Measurements from ENCODE around the gene CRYGB. TPM values are rescaled to one million over a fixed set of nuclear protein-coding genes. Genes with fewer than 3 reads are reported as not detected.

CRYGB gene
- total RNA-seq, 1 donor from 2014 or later, result not detected

- TF ChIP-seq, protein P1, sequence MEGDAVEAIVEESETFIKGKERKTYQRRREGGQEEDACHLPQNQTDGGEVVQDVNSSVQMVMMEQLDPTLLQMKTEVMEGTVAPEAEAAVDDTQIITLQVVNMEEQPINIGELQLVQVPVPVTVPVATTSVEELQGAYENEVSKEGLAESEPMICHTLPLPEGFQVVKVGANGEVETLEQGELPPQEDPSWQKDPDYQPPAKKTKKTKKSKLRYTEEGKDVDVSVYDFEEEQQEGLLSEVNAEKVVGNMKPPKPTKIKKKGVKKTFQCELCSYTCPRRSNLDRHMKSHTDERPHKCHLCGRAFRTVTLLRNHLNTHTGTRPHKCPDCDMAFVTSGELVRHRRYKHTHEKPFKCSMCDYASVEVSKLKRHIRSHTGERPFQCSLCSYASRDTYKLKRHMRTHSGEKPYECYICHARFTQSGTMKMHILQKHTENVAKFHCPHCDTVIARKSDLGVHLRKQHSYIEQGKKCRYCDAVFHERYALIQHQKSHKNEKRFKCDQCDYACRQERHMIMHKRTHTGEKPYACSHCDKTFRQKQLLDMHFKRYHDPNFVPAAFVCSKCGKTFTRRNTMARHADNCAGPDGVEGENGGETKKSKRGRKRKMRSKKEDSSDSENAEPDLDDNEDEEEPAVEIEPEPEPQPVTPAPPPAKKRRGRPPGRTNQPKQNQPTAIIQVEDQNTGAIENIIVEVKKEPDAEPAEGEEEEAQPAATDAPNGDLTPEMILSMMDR (IDR thresholded peaks at IDR 0.05), result no peak
- H3K27me3 Mint-ChIP-seq (ENCODE audit: unreplicated experiment), result peaks cover 10% of the 10 kb centered on the region
- no peak for DNase-seq (ENCODE audit: extremely low spot score, unreplicated experiment)
- no peaks in the 10 kb centered on the region for H3K9me3 Mint-ChIP-seq (ENCODE audit: unreplicated experiment)
- H3K36me3 Mint-ChIP-seq (ENCODE audit: unreplicated experiment), result no peaks in the 10 kb centered on the region
- H3K27ac Mint-ChIP-seq (ENCODE audit: unreplicated experiment), result no peak overlapping the region
- no peaks in the 10 kb centered on the region for H3K4me1 Mint-ChIP-seq (ENCODE audit: unreplicated experiment)
- no peak overlapping the region for H3K4me3 Mint-ChIP-seq (ENCODE audit: unreplicated experiment)
These were observed 4.1 kb upstream of the CRYGB start for GRCh38 chr2:208150094-208150493.

DNA sequence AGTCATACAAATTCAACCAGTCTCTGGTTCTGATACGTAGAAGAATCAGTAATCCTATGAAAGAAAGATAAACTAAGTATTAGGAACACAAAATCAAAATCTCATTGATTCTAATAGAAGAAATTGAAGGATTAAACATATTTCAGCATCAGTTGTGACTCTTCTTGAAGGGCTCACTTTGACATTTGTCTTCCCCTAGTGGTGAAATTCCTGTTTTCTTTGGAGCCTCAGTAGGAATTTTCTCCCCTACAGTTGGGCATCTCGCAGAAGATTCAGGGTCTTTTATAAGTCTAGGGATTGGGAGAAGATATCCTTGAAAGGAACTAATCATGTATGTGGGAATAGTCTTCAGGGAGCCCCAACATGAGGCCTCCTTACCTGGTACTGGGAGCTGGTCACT is 2.8 kb upstream of the CRYGB start:
- Mint-ChIP-seq H3K4me1 (ENCODE audit: unreplicated experiment) (no peaks in the 10 kb centered on the region), H3K36me3 (ENCODE audit: unreplicated experiment) (no peaks in the 10 kb centered on the region), H3K9me3 (ENCODE audit: unreplicated experiment) (no peaks in the 10 kb centered on the region), H3K27me3 (ENCODE audit: unreplicated experiment) (peaks cover 10% of the 10 kb centered on the region), H3K4me3 (ENCODE audit: unreplicated experiment) (no peak overlapping the region), H3K27ac (ENCODE audit: unreplicated experiment) (no peak overlapping the region)
- no peak for DNase-seq (ENCODE audit: extremely low spot score, unreplicated experiment)
- TF ChIP-seq, protein P1 (IDR thresholded peaks at IDR 0.05), result no peak

- no peak overlapping the region for H3K27ac Mint-ChIP-seq (ENCODE audit: unreplicated experiment)
- H3K36me3 Mint-ChIP-seq (ENCODE audit: unreplicated experiment), result no peaks in the 10 kb centered on the region
- no peak overlapping the region for H3K4me3 Mint-ChIP-seq (ENCODE audit: unreplicated experiment)
- TF ChIP-seq, protein P1 (IDR thresholded peaks at IDR 0.05), result no peak
- H3K9me3 Mint-ChIP-seq (ENCODE audit: unreplicated experiment), result no peaks in the 10 kb centered on the region
- no peaks in the 10 kb centered on the region for H3K4me1 Mint-ChIP-seq (ENCODE audit: unreplicated experiment)
- H3K27me3 Mint-ChIP-seq (ENCODE audit: unreplicated experiment), result peaks cover 10% of the 10 kb centered on the region
- no peak for DNase-seq (ENCODE audit: extremely low spot score, unreplicated experiment)
These were observed 1.8 kb upstream of the CRYGB start for GRCh38 chr2:208147759-208148158.

GRCh38 chr2:208147008-208147407 is 1.1 kb upstream of the CRYGB start:
- Mint-ChIP-seq H3K27me3 (ENCODE audit: unreplicated experiment) (peaks cover 10% of the 10 kb centered on the region), H3K9me3 (ENCODE audit: unreplicated experiment) (no peaks in the 10 kb centered on the region), H3K4me3 (ENCODE audit: unreplicated experiment) (no peak overlapping the region), H3K36me3 (ENCODE audit: unreplicated experiment) (no peaks in the 10 kb centered on the region), H3K4me1 (ENCODE audit: unreplicated experiment) (no peaks in the 10 kb centered on the region), H3K27ac (ENCODE audit: unreplicated experiment) (no peak overlapping the region)
- TF ChIP-seq, protein P1 (IDR thresholded peaks at IDR 0.05), result no peak
- no peak for DNase-seq (ENCODE audit: extremely low spot score, unreplicated experiment)

GRCh38 chr2:208142925-208143799 is 2.8 kb downstream of the CRYGB start:
- Mint-ChIP-seq H3K4me3 (ENCODE audit: unreplicated experiment) (no peak overlapping the region), H3K36me3 (ENCODE audit: unreplicated experiment) (no peaks in the 10 kb centered on the region), H3K27me3 (ENCODE audit: unreplicated experiment) (no peaks in the 10 kb centered on the region), H3K4me1 (ENCODE audit: unreplicated experiment) (no peaks in the 10 kb centered on the region), H3K27ac (ENCODE audit: unreplicated experiment) (no peak overlapping the region), H3K9me3 (ENCODE audit: unreplicated experiment) (peaks cover under 1% of the 10 kb centered on the region)
- peak; percentile 46 for DNase-seq (ENCODE audit: extremely low spot score, unreplicated experiment)
- TF ChIP-seq, protein P1 (IDR thresholded peaks at IDR 0.05), result no peak
